Fibroblast of the aortic adventitia (primary cell): ENCODE results near the gene CNTN1. TPM values are rescaled to one million over a fixed set of nuclear protein-coding genes. Genes with fewer than 3 reads are reported as not detected.
"Not testable (repeated sequence)": the region's sequence is repeated elsewhere in the genome, so short reads cannot be mapped to it uniquely, and the experiment has no call there.

Experiments
- DNase-seq: peaks from one replicate; pipeline ENCODE4 v3.0.0-alpha.2; 2010; ENCODE audit warnings: low read depth
- H3K4me3 ChIP-seq: 2 replicates; pipeline ENCODE4 v1.5.1; 2011; ENCODE audit warnings: low read depth, mild to moderate bottlenecking, control low read depth, low read length, moderate library complexity
- total RNA-seq: library from RNA; depleted of rRNA; stranded (reverse); fragments of >200 nt; gene quantifications from 2 replicates; pipeline ENCODE4 v1.2.3, GENCODE V29; 2012; ENCODE audit warnings: low replicate concordance
- TF ChIP-seq, protein P1 (sequence below): IDR thresholded peaks from 2 replicates; pipeline ENCODE4 v1.5.1; 2011; ENCODE audit warnings: mild to moderate bottlenecking, low read length, control low read depth, inconsistent platforms; ENCODE audit not compliant: insufficient read depth

CNTN1 gene
- total RNA-seq, 1 donor: 0.27 TPM

GRCh38 chr12:41061192-41061591 is 369.0 kb downstream of the CNTN1 start:
- TF ChIP-seq, protein P1, sequence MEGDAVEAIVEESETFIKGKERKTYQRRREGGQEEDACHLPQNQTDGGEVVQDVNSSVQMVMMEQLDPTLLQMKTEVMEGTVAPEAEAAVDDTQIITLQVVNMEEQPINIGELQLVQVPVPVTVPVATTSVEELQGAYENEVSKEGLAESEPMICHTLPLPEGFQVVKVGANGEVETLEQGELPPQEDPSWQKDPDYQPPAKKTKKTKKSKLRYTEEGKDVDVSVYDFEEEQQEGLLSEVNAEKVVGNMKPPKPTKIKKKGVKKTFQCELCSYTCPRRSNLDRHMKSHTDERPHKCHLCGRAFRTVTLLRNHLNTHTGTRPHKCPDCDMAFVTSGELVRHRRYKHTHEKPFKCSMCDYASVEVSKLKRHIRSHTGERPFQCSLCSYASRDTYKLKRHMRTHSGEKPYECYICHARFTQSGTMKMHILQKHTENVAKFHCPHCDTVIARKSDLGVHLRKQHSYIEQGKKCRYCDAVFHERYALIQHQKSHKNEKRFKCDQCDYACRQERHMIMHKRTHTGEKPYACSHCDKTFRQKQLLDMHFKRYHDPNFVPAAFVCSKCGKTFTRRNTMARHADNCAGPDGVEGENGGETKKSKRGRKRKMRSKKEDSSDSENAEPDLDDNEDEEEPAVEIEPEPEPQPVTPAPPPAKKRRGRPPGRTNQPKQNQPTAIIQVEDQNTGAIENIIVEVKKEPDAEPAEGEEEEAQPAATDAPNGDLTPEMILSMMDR: no peak
- H3K4me3 ChIP-seq: no peak overlapping the region
- DNase-seq: no peak

- no peak overlapping the region for H3K4me3 ChIP-seq
- TF ChIP-seq, protein P1: no peak
- no peak for DNase-seq
Measured at GRCh38 chr12:41064411-41064810, 372.2 kb downstream of the CNTN1 start.

- TF ChIP-seq, protein P1: no peak
- no peak overlapping the region for H3K4me3 ChIP-seq
- no peak for DNase-seq
Measured at GRCh38 chr12:41067941-41068645, 375.9 kb downstream of the CNTN1 start.

DNA sequence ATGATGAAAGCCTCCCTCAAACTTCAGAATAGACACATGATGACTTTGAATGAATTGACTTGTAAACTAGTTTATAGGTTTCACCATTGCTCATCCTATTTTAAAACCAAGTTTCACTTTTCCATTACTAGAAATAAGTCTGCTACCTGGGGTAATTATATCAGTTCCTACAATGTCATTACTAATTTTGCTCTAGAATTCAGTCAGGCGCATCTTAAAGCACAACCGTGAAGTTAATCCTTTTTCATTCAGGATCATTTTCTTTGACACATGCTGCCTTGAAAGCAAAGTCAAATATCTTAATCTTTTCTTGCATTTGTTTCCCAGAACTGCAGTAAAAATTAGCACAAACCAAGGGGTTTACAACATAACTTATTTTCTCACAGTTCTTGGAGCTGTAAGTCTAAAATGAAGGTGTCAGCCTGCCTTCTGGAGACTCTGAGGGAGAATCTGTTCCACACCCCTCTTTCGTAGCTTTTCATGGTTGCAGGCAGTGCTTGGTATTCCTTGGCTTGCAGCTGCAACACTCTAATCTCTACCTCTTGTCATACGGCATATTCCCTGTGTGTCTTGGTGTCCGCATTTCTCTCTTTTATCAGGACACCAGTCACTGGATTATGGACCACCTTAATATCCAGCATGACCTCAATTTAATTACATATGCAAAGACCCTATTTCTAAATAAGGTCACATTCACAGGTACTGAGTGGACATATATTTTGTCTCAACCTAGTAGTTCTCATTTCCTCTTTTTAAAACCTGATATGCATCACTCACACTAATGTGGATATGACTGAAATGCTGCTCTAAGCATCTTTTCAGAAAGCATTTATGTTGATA is 381.6 kb downstream of the CNTN1 start:
- TF ChIP-seq, protein P1: no peak
- no peak for DNase-seq
- H3K4me3 ChIP-seq: no peak overlapping the region

GRCh38 chr12:41074473-41074769 is 382.2 kb downstream of the CNTN1 start:
- TF ChIP-seq, protein P1: no peak
- no peak for DNase-seq

DNA sequence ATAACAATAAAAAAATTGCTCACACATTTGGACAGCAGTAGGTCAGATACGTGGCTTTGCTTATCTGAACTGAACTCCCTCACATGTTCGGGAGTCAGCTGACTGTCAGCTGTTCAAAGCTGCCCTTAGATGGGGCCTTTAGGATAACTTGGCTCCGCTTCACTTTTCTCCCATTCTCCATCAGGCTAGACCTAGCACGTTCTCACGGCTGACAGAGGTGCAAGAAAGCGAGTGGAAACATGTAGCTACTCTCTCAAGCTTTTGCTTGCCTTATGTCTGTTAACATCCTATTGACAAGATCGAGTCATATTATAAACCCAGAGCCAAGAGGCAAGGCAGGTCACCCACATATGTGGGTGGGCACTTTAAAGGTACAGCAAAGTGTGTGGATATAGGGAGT is 383.9 kb downstream of the CNTN1 start:
- TF ChIP-seq, protein P1: no peak
- H3K4me3 ChIP-seq: no peak overlapping the region
- no peak for DNase-seq

More at GRCh38 chr12:41074473-41074769, 382.2 kb downstream of the CNTN1 start:
- H3K4me3 ChIP-seq: no peak overlapping the region

DNA sequence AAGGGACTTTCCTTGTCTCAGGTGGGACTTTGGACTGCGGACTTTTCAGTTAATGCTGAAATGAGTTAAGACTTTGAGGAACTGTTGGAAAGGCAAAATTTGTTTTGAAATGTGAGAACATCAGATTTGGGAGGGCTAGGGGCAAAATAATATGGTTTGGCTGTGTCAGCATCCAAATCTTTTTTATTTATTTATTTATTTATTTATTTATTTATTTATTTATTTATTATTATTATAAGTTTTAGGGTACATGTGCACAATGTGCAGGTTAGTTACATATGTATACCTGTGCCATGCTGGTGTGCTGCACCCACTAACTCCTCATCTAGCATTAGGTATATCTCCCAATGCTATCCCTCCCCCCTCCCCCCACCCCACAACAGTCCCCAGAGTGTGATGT is 389.0 kb downstream of the CNTN1 start:
- DNase-seq, H3K4me3 ChIP-seq: not testable (repeated sequence)
